Measurements from ENCODE around the gene FIGN. TPM values are rescaled to one million over a fixed set of nuclear protein-coding genes. Genes with fewer than 3 reads are reported as not detected.
A peak's percentile ranks its signal among the peaks of the same experiment; 100 is the strongest.

Gene FIGN
- total and polyA plus RNA-seq, 8 donors, result 1.5 to 8.5 (median 4.6) TPM

- peaks cover 0 to 7% (median 6%) of the 10 kb centered on the region in 3 donors for H3K4me1 ChIP-seq
- DNase-seq (no peak), FAIRE-seq (no peak), ATAC-seq (no peak)
- no peaks in the 10 kb centered on the region for H3K27me3 ChIP-seq
- WGBS, 2 donors, result 79 to 96% methylated on average over 1 of the region's 1 CpG
- no peaks in the 10 kb centered on the region for H3K9me3 ChIP-seq
- intact Hi-C loops (cut with DNase I), result no loop called here
- H3K36me3 ChIP-seq, result no peaks in the 10 kb centered on the region
- H3K27ac ChIP-seq, result no peak overlapping the region
- H3K4me3 ChIP-seq, result no peak overlapping the region
- TF ChIP-seq CTCF (IDR thresholded peaks at IDR 0.05), result no peak
Observed at GRCh38 chr2:163775304-163775703, 39.5 kb upstream of the FIGN start.

- peak in 3 of 4 donors; percentile 44 to 77 (median 74) for ATAC-seq
Observed at GRCh38 chr2:163774862-163775261, 39.1 kb upstream of the FIGN start.

GRCh38 chr2:163773276-163773675, 37.5 kb upstream of the FIGN start:
- WGBS, 2 donors, result 31 to 35% methylated on average over 3 of the region's 3 CpGs
- Histone ChIP-seq H3K4me3 (no peak overlapping the region), H3K9me3 (no peaks in the 10 kb centered on the region), H3K4me1 (no peaks in the 10 kb centered on the region), H3K27ac (no peak overlapping the region), H3K27me3 (no peaks in the 10 kb centered on the region), H3K36me3 (no peaks in the 10 kb centered on the region)
- DNase-seq, result no peak
- FAIRE-seq, result no peak
- TF ChIP-seq CTCF (IDR thresholded peaks at IDR 0.05), result no peak
- ATAC-seq, result no peak
- intact Hi-C loops (cut with DNase I), result no loop called here

More at GRCh38 chr2:163774862-163775261, 39.1 kb upstream of the FIGN start:
- WGBS, 2 donors, result 54 to 63% methylated on average over 2 of the region's 2 CpGs
- Histone ChIP-seq H3K27ac (no peak overlapping the region), H3K27me3 (no peaks in the 10 kb centered on the region), H3K4me1 (peaks cover 0 to 5% (median 4%) of the 10 kb centered on the region in 3 donors), H3K9me3 (no peaks in the 10 kb centered on the region), H3K4me3 (no peak overlapping the region), H3K36me3 (no peaks in the 10 kb centered on the region)
- FAIRE-seq, result no peak
- no peak for TF ChIP-seq CTCF (IDR thresholded peaks at IDR 0.05)
- DNase-seq, result no peak
- intact Hi-C loops (cut with DNase I), result no loop called here

GRCh38 chr2:163771596-163771995, 35.8 kb upstream of the FIGN start:
- WGBS, 2 donors, result 88 to 92% methylated on average over 4 of the region's 4 CpGs
- Histone ChIP-seq H3K27ac (no peak overlapping the region), H3K4me1 (no peaks in the 10 kb centered on the region), H3K27me3 (no peaks in the 10 kb centered on the region), H3K9me3 (no peaks in the 10 kb centered on the region), H3K36me3 (no peaks in the 10 kb centered on the region), H3K4me3 (no peak overlapping the region)
- ATAC-seq (no peak), FAIRE-seq (no peak), DNase-seq (no peak)
- intact Hi-C loops (cut with DNase I), result no loop called here
- TF ChIP-seq CTCF (IDR thresholded peaks at IDR 0.05), result no peak

- no peaks in the 10 kb centered on the region for H3K36me3 ChIP-seq
- DNase-seq (no peak), ATAC-seq (no peak), FAIRE-seq (no peak)
- no peaks in the 10 kb centered on the region for H3K27me3 ChIP-seq
- WGBS, 2 donors, result 72 to 76% methylated on average over 7 of the region's 7 CpGs
- no peaks in the 10 kb centered on the region for H3K9me3 ChIP-seq
- H3K27ac ChIP-seq, result no peak overlapping the region
- H3K4me1 ChIP-seq, result no peaks in the 10 kb centered on the region
- TF ChIP-seq CTCF (IDR thresholded peaks at IDR 0.05), result no peak
- no peak overlapping the region for H3K4me3 ChIP-seq
- intact Hi-C loops (cut with DNase I), result no loop called here
Observed at GRCh38 chr2:163768881-163769695, 33.3 kb upstream of the FIGN start.

Data from pancreas (tissue), 10 donors.